Measurements from ENCODE around the gene UBE2J1. TPM values are rescaled to one million over a fixed set of nuclear protein-coding genes. Genes with fewer than 3 reads are reported as not detected.
"Not testable (repeated sequence)": the region's sequence is repeated elsewhere in the genome, so short reads cannot be mapped to it uniquely, and the experiment has no call there.

Gene UBE2J1
- total RNA-seq, 1 donor = 54.4 TPM

DNA sequence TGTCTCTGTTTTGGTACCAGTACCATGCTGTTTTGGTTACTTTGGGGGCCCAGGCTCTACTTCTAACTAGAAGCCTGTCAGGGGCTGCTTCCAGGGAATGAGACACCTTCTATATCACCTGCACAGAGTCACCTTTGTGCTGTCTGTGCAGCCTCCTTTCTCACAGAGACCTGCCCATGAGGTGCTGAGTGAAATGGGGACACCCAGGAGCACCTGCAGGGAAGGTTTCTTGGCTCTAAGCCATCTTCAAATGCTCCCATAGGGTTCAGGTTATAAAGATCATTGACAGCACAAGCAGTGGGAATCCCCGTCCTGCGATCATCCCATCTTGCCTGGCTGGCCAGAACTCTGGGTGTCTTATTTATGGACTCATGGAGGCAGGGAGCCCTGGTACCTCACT lies 56.5 kb downstream of the UBE2J1 start:
- DNase-seq (ENCODE audit: low read depth) = no peak
- TF ChIP-seq, protein P1, sequence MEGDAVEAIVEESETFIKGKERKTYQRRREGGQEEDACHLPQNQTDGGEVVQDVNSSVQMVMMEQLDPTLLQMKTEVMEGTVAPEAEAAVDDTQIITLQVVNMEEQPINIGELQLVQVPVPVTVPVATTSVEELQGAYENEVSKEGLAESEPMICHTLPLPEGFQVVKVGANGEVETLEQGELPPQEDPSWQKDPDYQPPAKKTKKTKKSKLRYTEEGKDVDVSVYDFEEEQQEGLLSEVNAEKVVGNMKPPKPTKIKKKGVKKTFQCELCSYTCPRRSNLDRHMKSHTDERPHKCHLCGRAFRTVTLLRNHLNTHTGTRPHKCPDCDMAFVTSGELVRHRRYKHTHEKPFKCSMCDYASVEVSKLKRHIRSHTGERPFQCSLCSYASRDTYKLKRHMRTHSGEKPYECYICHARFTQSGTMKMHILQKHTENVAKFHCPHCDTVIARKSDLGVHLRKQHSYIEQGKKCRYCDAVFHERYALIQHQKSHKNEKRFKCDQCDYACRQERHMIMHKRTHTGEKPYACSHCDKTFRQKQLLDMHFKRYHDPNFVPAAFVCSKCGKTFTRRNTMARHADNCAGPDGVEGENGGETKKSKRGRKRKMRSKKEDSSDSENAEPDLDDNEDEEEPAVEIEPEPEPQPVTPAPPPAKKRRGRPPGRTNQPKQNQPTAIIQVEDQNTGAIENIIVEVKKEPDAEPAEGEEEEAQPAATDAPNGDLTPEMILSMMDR (IDR thresholded peaks at IDR 0.05; ENCODE audit: insufficient read depth, low read depth, low read length) = no peak

DNA sequence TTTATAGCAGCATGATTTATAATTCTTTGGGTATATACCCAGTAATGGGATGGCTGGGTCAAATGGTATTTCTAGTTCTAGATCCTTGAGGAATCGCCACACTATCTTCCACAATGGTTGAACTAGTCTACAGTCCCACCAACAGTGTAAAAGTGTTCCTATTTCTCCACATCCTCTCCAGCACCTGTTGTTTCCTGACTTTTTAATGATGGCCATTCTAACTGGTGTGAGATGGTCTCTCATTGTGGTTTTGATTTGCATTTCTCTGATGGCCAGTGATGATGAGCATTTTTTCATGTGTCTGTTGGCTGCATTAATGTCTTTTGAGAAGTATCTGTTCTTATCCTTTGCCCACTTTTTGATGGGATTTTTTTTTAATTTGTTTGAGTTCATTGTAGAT lies 57.4 kb downstream of the UBE2J1 start:
- not testable (repeated sequence) for H3K4me3 ChIP-seq (ENCODE audit: low read depth, low read length); DNase-seq (ENCODE audit: low read depth)

More for the DNA sequence above, 56.5 kb downstream of the UBE2J1 start:
- H3K4me3 ChIP-seq (ENCODE audit: low read depth, low read length) = no peak overlapping the region

DNA sequence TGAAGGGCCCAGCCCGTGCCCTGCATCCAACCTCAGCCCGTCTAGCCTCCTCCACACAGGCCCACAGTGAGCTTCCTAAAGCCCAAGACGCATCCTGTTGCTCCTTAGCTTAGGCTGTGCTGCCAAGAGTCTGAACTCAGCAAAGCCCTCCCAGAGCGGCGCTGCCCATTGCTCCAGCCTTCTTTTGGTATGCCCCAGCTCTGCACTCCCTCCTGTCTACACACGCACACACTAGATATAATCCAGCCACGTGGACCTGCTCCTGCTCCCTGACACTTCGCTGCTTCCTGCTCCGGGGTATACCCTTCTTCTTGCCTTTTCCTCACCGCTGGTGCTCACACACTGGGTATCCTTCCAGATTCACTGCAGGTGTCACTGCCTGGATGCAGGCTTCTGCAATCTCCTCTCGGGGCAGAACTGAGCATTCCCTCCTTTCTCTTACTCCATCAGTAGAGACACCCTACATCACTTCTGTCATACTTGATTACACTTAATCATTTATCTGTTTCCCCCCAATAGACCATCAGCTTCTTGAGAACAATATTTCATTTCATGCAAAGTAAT lies 61.2 kb downstream of the UBE2J1 start:
- TF ChIP-seq, protein P1 (IDR thresholded peaks at IDR 0.05; ENCODE audit: insufficient read depth, low read depth, low read length) = no peak
- H3K4me3 ChIP-seq (ENCODE audit: low read depth, low read length) = no peak overlapping the region
- DNase-seq (ENCODE audit: low read depth) = no peak

DNA sequence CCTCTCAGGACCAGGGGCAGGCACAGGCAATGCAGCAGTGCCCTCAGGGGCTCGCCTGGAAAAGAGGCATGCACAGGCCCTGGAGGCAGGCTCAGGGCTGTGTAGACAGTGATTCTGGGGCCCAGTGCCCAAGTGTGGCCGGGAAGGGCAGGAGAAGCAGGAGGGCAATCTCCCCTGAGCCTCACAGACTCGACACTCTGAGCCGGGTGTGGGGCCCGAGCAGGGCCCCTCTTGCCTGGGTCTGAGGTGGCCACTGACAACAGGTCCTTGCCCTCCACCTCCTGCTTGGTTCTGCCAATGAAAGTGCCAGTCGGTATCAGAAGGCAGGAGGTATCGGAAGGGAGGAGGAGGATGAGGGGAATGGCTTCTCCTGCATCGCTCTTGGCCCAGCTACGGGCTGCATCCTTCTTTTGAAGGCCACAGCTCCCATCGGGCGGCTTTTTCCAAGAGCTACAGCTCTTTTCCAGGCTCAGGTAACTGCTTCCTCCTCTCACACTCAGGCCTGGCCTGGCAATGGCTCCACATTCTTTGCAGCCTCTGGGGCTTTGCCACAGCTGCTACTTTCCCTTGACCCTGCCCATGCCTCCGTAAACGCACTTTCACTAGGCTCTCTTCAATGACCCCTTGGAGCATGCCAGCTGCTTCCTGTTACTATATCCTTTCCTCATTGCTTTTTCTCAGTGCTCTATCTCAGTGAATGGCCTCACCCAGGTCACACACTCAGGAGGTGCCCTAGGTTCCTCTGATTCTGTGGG lies 61.9 kb downstream of the UBE2J1 start:
- no peak overlapping the region for H3K4me3 ChIP-seq (ENCODE audit: low read depth, low read length)
- TF ChIP-seq, protein P1 (IDR thresholded peaks at IDR 0.05; ENCODE audit: insufficient read depth, low read depth, low read length) = no peak
- DNase-seq (ENCODE audit: low read depth) = no peak

DNA sequence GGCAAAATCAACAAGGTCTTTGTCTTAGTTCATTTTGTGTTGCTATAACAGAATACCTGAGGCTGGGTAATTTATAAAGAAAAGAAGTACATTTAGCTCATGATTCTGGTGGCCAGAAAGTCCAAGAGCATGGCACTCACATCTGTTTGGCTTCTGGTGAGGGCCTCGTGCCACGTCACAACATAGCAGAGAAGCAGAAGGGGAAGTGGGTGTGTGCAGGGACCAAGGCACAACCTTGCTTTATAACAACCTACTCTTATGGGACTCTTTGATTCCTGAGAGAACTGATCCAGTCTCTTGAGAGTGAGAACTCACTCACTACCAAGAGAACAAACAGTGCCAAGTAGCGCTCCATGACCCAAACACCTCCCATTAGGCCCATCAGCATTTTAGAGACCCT lies 62.8 kb downstream of the UBE2J1 start:
- TF ChIP-seq, protein P1 (IDR thresholded peaks at IDR 0.05; ENCODE audit: insufficient read depth, low read depth, low read length) = no peak
- no peak for DNase-seq (ENCODE audit: low read depth)
- H3K4me3 ChIP-seq (ENCODE audit: low read depth, low read length) = no peak overlapping the region

DNA sequence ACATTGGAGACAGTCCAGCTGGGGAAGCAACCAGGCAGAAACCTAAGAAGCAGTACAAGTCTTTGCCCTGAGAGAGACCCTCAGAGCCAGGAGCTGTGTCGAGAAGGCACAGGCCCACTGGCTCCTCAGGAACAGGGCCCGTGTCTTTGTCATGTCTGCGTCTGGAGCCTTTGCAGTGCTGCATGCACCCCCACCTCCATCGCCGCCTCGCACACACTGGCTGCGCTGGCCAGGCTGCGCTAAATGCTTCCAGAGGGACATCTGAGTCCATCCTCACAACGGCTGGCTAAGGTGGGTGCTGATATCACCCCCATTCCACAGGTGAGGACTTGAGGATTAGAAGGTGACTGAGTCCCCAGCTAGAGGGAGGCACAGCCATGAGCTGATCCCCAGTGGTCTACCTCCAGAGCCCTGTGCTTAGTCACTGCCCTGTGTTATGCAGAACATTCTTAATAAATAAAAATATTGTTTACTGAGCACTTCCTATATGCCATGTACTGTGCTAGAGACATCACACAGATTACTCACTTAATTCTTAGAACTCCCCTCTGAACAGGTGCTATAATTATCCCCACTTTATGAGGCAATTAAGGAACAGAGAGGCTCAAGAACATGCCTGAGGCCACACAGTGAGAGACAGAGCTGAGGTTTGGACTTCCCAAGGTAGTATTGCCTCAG lies 65.0 kb downstream of the UBE2J1 start:
- TF ChIP-seq, protein P1 (IDR thresholded peaks at IDR 0.05; ENCODE audit: insufficient read depth, low read depth, low read length) = no peak
- no peak overlapping the region for H3K4me3 ChIP-seq (ENCODE audit: low read depth, low read length)
- no peak for DNase-seq (ENCODE audit: low read depth)

DNA sequence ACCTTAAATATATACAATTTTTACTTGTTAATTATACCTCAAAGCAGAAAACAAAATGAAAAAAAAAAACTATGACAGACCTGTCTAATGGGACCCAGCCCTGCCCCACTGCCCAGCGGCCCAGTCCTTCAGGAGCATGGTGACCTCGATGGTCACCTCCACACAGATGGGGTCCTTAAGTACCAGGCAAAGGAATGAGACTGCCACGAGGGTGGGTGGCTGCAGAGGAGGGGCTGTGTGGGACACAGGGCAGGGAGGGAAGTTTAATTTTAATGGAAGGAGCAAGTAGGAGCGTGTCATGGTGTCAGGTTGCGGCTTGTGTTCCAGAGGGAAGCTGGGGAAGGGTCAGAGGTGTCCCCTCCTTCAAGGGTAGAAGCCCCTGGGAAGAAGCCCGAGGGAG lies 66.0 kb downstream of the UBE2J1 start:
- TF ChIP-seq, protein P1 (IDR thresholded peaks at IDR 0.05; ENCODE audit: insufficient read depth, low read depth, low read length) = no peak
- H3K4me3 ChIP-seq (ENCODE audit: low read depth, low read length) = no peak overlapping the region
- no peak for DNase-seq (ENCODE audit: low read depth)

Data from fibroblast of villous mesenchyme (primary cell).